GM23338 (cell line): ENCODE results near the gene ZNF208. TPM values are rescaled to one million over a fixed set of nuclear protein-coding genes. Genes with fewer than 3 reads are reported as not detected.

ENCODE experiments used
- ATAC-seq: fragments of 200-7000 bp; cut with Tn5 transposase; 3 replicates; pipeline ENCODE4 v1.9.1; 2020
- DNase-seq: peaks from one replicate; pipeline ENCODE4 v3.0.0-alpha.2; 2015; ENCODE audit warnings: low spot score
- H2AFZ ChIP-seq: fragments of 200-600 bp; sonication (generic); 2 replicates; pipeline ENCODE4 v1.8.0; 2016; ENCODE audit warnings: antibody characterized with exemption, mild to moderate bottlenecking, moderate library complexity
- H3F3A ChIP-seq: fragments of 200-600 bp; sonication (generic); replicated peaks from 2 replicates; pipeline ENCODE4 v1.8.0; 2017; ENCODE audit warnings: antibody characterized with exemption, mixed run types, low read depth
- H3K27ac ChIP-seq: fragments of 200-600 bp; sonication (generic); 2 replicates; pipeline ENCODE4 v1.6.1; 2016; ENCODE audit warnings: low read depth
- H3K27me3 ChIP-seq: fragments of 200-600 bp; sonication (generic); 2 replicates; pipeline ENCODE4 v1.8.0; 2016; ENCODE audit warnings: mild to moderate bottlenecking, mixed run types, moderate library complexity; ENCODE audit not compliant: insufficient read depth
- H3K36me3 ChIP-seq: fragments of 200-600 bp; sonication (generic); 2 replicates; pipeline ENCODE4 v1.8.0; 2016; ENCODE audit warnings: mild to moderate bottlenecking; ENCODE audit not compliant: insufficient read depth
- H3K4me1 ChIP-seq: fragments of 200-600 bp; sonication (generic); 2 replicates; pipeline ENCODE4 v1.8.0; 2016; ENCODE audit warnings: mild to moderate bottlenecking, moderate library complexity; ENCODE audit not compliant: insufficient read depth
- H3K4me2 ChIP-seq: fragments of 200-600 bp; sonication (generic); 2 replicates; pipeline ENCODE4 v1.7.1; 2017; ENCODE audit warnings: mixed run types
- H3K4me3 ChIP-seq: fragments of 200-600 bp; sonication (generic); 2 replicates; pipeline ENCODE4 v1.6.1; 2016; ENCODE audit warnings: mixed run types
- H3K79me2 ChIP-seq: fragments of 200-600 bp; sonication (generic); replicated peaks from 2 replicates; pipeline ENCODE4 v1.8.0; 2017; ENCODE audit warnings: mild to moderate bottlenecking; ENCODE audit not compliant: insufficient read depth
- H3K9me2 ChIP-seq: fragments of 200-600 bp; sonication (generic); 2 replicates; pipeline ENCODE4 v1.8.0; 2017; ENCODE audit not compliant: insufficient read depth
- H4K20me1 ChIP-seq: fragments of 200-600 bp; sonication (generic); replicated peaks from 2 replicates; pipeline ENCODE4 v1.8.0; 2017; ENCODE audit warnings: mild to moderate bottlenecking; ENCODE audit not compliant: insufficient read depth
- H3K27ac Mint-ChIP-seq: 2 replicates; pipeline ENCODE4 v1.8.0; 2020; ENCODE audit warnings: inconsistent platforms, mild to moderate bottlenecking, moderate library complexity, mixed read lengths
- H3K27me3 Mint-ChIP-seq: 3 replicates; pipeline ENCODE4 v1.8.0; 2022; ENCODE audit warnings: low read depth, mild to moderate bottlenecking, moderate library complexity, mixed read lengths, inconsistent platforms; ENCODE audit not compliant: insufficient read depth, poor library complexity
- H3K36me3 Mint-ChIP-seq: 3 replicates; pipeline ENCODE4 v1.8.0; 2021; ENCODE audit warnings: low read depth, mild to moderate bottlenecking, inconsistent platforms, moderate library complexity, mixed read lengths
- H3K4me1 Mint-ChIP-seq: 3 replicates; pipeline ENCODE4 v1.8.0; 2020; ENCODE audit warnings: mild to moderate bottlenecking, inconsistent platforms, mixed read lengths
- H3K4me3 Mint-ChIP-seq: 3 replicates; pipeline ENCODE4 v1.8.0; 2021; ENCODE audit warnings: moderate library complexity, mild to moderate bottlenecking, inconsistent platforms, mixed read lengths
- H3K9me3 Mint-ChIP-seq: 3 replicates; pipeline ENCODE4 v1.8.0; 2020; ENCODE audit warnings: moderate library complexity, mild to moderate bottlenecking, inconsistent platforms, mixed read lengths
- CREB1 ChIP-seq: fragments of 250-450 bp; sonication (Bioruptor Pico); IDR thresholded peaks from 2 replicates; pipeline ENCODE4 v1.5.0; 2020; ENCODE audit warnings: low read depth, mild to moderate bottlenecking, moderate library complexity
- ETS1 ChIP-seq: IDR thresholded peaks from 2 replicates; pipeline ENCODE4 v1.6.1; 2016; ENCODE audit warnings: antibody characterized with exemption
- EZH2 ChIP-seq: fragments of 200-600 bp; sonication (generic); IDR thresholded peaks from one replicate; pipeline ENCODE4 v1.8.0; 2017; ENCODE audit warnings: antibody characterized with exemption, mild to moderate bottlenecking, low read depth; ENCODE audit not compliant: unreplicated experiment
- EZH2phosphoT487 ChIP-seq: fragments of 200-600 bp; sonication (generic); IDR thresholded peaks from one replicate; pipeline ENCODE4 v1.8.1; 2018; ENCODE audit warnings: antibody characterized with exemption; ENCODE audit not compliant: unreplicated experiment
- JUNB ChIP-seq: IDR thresholded peaks from one replicate; pipeline ENCODE4 v1.6.1; 2016; ENCODE audit warnings: antibody characterized with exemption; ENCODE audit not compliant: unreplicated experiment
- NANOG ChIP-seq: IDR thresholded peaks from 2 replicates; pipeline ENCODE4 v1.6.1; 2016; ENCODE audit warnings: antibody characterized with exemption, borderline replicate concordance
- POLR2AphosphoS5 ChIP-seq: IDR thresholded peaks from 2 replicates; pipeline ENCODE4 v1.6.1; 2016; ENCODE audit warnings: antibody characterized with exemption, low read depth
- REST ChIP-seq: IDR thresholded peaks from one replicate; pipeline ENCODE4 v1.6.1; 2018; ENCODE audit warnings: antibody characterized with exemption; ENCODE audit not compliant: unreplicated experiment
- STAT1 ChIP-seq: IDR thresholded peaks from one replicate; pipeline ENCODE4 v1.6.1; 2016; ENCODE audit warnings: antibody characterized with exemption; ENCODE audit not compliant: unreplicated experiment
- ZNF114 ChIP-seq: fragments of 250-450 bp; sonication (Bioruptor Pico); IDR thresholded peaks from 2 replicates; pipeline ENCODE4 v1.5.0; 2020; ENCODE audit warnings: mild to moderate bottlenecking, moderate library complexity
- ZNF331 ChIP-seq: fragments of 250-450 bp; sonication (Bioruptor Pico); IDR thresholded peaks from 2 replicates; pipeline ENCODE4 v1.5.0; 2020; ENCODE audit warnings: low read depth, mild to moderate bottlenecking, moderate library complexity
- ZNF462 ChIP-seq: fragments of 250-450 bp; sonication (Bioruptor Pico); IDR thresholded peaks from 2 replicates; pipeline ENCODE4 v1.5.0; 2020; ENCODE audit warnings: mild to moderate bottlenecking, moderate library complexity
- polyA plus RNA-seq: library from polyadenylated mRNA; unstranded; fragments of >200 nt; fragmentation: Nextera tagmentation; extraction: Ambion mirVana; gene quantifications from 2 replicates; pipeline ENCODE4 v1.2.1, GENCODE V29; 2016
- total RNA-seq: library from RNA; depleted of rRNA; stranded (reverse); fragments of >200 nt; shearing (Covaris generic); gene quantifications from 2 replicates; pipeline ENCODE4 v1.2.3, GENCODE V29; 2014
- TF ChIP-seq, protein P1 (sequence below), 2 experiments: fragments of 200-600 bp in 1 of 2; sonication (generic) in 1 of 2; conservative IDR thresholded peaks; 2 replicates each; pipeline versions ENCODE4 v1.5.1 to v1.6.1; 2016 to 2017; ENCODE audit warnings: antibody characterized with exemption in 2 of 2, low read depth in 2 of 2, mild to moderate bottlenecking in 2 of 2, moderate library complexity in 1 of 2

ZNF208 gene
- total and polyA plus RNA-seq, 2 experiments from 2014 or later: 1.1 TPM; not detected in 1

GRCh38 chr19:21910318-21910717 is 100.4 kb downstream of the ZNF208 start:
- Histone ChIP-seq H4K20me1 (no peaks in the 10 kb centered on the region), H3F3A (no peaks in the 10 kb centered on the region), H3K4me1 (no peaks in the 10 kb centered on the region), H3K27ac (no peak overlapping the region), H3K36me3 (no peaks in the 10 kb centered on the region; the same call in 1 of the 2 replicates), H3K9me2 (no peaks in the 10 kb centered on the region), H3K4me2 (no peak overlapping the region), H3K4me3 (no peak overlapping the region), H3K79me2 (no peaks in the 10 kb centered on the region), H2AFZ (no peak overlapping the region), H3K27me3 (no peaks in the 10 kb centered on the region)
- no peaks in the 10 kb centered on the region for H3K4me1 Mint-ChIP-seq
- H3K4me3 Mint-ChIP-seq: no peak overlapping the region
- peaks cover 92% of the 10 kb centered on the region for H3K9me3 Mint-ChIP-seq
- H3K27ac Mint-ChIP-seq: no peak overlapping the region
- DNase-seq (no peak), ATAC-seq (no peak)
- H3K36me3 Mint-ChIP-seq: peaks cover 24% of the 10 kb centered on the region; the same call in 2 of the 3 replicates
- H3K27me3 Mint-ChIP-seq: no peaks in the 10 kb centered on the region
- no peak for TF ChIP-seq ETS1
- no peak for TF ChIP-seq CREB1 (CRISPR knock-in tag)
- TF ChIP-seq EZH2: no peak
- TF ChIP-seq ZNF114 (CRISPR knock-in tag): no peak
- TF ChIP-seq, protein P1, sequence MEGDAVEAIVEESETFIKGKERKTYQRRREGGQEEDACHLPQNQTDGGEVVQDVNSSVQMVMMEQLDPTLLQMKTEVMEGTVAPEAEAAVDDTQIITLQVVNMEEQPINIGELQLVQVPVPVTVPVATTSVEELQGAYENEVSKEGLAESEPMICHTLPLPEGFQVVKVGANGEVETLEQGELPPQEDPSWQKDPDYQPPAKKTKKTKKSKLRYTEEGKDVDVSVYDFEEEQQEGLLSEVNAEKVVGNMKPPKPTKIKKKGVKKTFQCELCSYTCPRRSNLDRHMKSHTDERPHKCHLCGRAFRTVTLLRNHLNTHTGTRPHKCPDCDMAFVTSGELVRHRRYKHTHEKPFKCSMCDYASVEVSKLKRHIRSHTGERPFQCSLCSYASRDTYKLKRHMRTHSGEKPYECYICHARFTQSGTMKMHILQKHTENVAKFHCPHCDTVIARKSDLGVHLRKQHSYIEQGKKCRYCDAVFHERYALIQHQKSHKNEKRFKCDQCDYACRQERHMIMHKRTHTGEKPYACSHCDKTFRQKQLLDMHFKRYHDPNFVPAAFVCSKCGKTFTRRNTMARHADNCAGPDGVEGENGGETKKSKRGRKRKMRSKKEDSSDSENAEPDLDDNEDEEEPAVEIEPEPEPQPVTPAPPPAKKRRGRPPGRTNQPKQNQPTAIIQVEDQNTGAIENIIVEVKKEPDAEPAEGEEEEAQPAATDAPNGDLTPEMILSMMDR (conservative IDR thresholded peaks at IDR 0.05; ENCODE audit: low read depth in 2 of 2): no peak
- no peak for TF ChIP-seq REST
- TF ChIP-seq JUNB: no peak
- TF ChIP-seq STAT1: no peak
- TF ChIP-seq EZH2phosphoT487: no peak
- no peak for TF ChIP-seq ZNF331 (CRISPR knock-in tag)
- no peak for TF ChIP-seq POLR2AphosphoS5
- no peak for TF ChIP-seq NANOG
- no peak for TF ChIP-seq ZNF462 (CRISPR knock-in tag)
